Kidney (tissue), 14 donors: ENCODE data around the gene SLC3A2. TPM values are rescaled to one million over a fixed set of nuclear protein-coding genes. Genes with fewer than 3 reads are reported as not detected.
A peak's percentile ranks its signal among the peaks of the same experiment; 100 is the strongest.
"Not testable (repeated sequence)": the region's sequence is repeated elsewhere in the genome, so short reads cannot be mapped to it uniquely, and the experiment has no call there.

ENCODE experiments used
- DNase-seq, 5 donors: peaks; one replicate each; pipeline ENCODE4 v3.0.0-alpha.2; 2013 to 2020
- FAIRE-seq: peaks from 2 replicates; lab custom pipeline; 2012; peaks lifted over from hg19 to GRCh38; lab: Jason Lieb, UNC
- H3K27ac ChIP-seq, 2 donors: one replicate each; pipeline ENCODE4 v1.7.0; 2013; ENCODE audit warnings: low read depth in 2 of 2, low read length in 2 of 2, inconsistent platforms in 1 of 2
- H3K27me3 ChIP-seq: one replicate; pipeline ENCODE4 v1.7.1; 2013; ENCODE audit warnings: low read length, inconsistent platforms; ENCODE audit not compliant: control insufficient read depth, insufficient read depth
- H3K36me3 ChIP-seq, 3 donors: one replicate each; pipeline versions ENCODE4 v1.7.0 to v1.7.1; 2013; ENCODE audit warnings: low read length in 3 of 3, control low read depth in 1 of 3, inconsistent platforms in 1 of 3; ENCODE audit not compliant: insufficient read depth in 3 of 3, control insufficient read depth in 2 of 3
- H3K4me1 ChIP-seq, 3 donors: one replicate each; pipeline versions ENCODE4 v1.7.0 to v1.7.1; 2013; ENCODE audit warnings: low read length in 3 of 3, inconsistent platforms in 1 of 3, low read depth in 1 of 3; ENCODE audit not compliant: control insufficient read depth in 2 of 3, insufficient read depth in 2 of 3
- H3K4me3 ChIP-seq, 3 donors: one replicate each; pipeline versions ENCODE4 v1.7.0 to v1.8.1; 2013; ENCODE audit warnings: low read length in 3 of 3, control low read depth in 1 of 3, inconsistent platforms in 1 of 3
- H3K9ac ChIP-seq, 3 donors: one replicate each; pipeline versions ENCODE4 v1.7.0 to v1.7.1; 2013; ENCODE audit warnings: low read length in 3 of 3, control low read depth in 1 of 3, inconsistent platforms in 1 of 3
- H3K9me3 ChIP-seq, 3 donors: one replicate each; pipeline versions ENCODE4 v1.7.0 to v1.7.1; 2013; ENCODE audit warnings: low read length in 3 of 3, control low read depth in 1 of 3, inconsistent platforms in 1 of 3; ENCODE audit not compliant: control insufficient read depth in 2 of 3, insufficient read depth in 1 of 3
- intact Hi-C: fragments of 100-400 bp; cut with DNase I; formaldehyde crosslinking; loops from one replicate; pipeline ENCODE4 v1.11.1; 2022
- polyA plus RNA-seq: library from polyadenylated mRNA; stranded (reverse); fragments of 350-450 nt; fragmentation: Illumina TruSeq; extraction: RNeasy Lipid Tissue Mini Kit (QIAGEN cat#74804); gene quantifications from one replicate; pipeline ENCODE4 v1.2.3, GENCODE V29; 2014; ENCODE audit warnings: low read depth, low replicate concordance; ENCODE audit not compliant: insufficient read depth
- total RNA-seq: library from RNA; stranded (reverse); fragmentation: NEBNext Ultra II Directional; extraction: Animal tissue kit (Norgen Biotek cat#: 25700); gene quantifications from one replicate; pipeline ENCODE4 v1.2.1, GENCODE V29; 2021
- TF ChIP-seq, protein P1 (sequence below): IDR thresholded peaks from 3 replicates; pipeline ENCODE4 v1.5.1; 2012; ENCODE audit warnings: mild to moderate bottlenecking, moderate library complexity, borderline replicate concordance; ENCODE audit not compliant: insufficient read depth; ENCODE audit errors: extremely low read depth
- donor health status: control.
- donor health status: control.
- donor health status: control.
- donor health status: control.
- donor health status: control.
- donor health status: DM: yes; HTN: yes; CAD: no.
- donor health status: Normal renal cell carcinoma (clear cell type).

The SLC3A2 gene
- total and polyA plus RNA-seq, 2 donors from 2014 or later, result 203 to 299 TPM

DNA sequence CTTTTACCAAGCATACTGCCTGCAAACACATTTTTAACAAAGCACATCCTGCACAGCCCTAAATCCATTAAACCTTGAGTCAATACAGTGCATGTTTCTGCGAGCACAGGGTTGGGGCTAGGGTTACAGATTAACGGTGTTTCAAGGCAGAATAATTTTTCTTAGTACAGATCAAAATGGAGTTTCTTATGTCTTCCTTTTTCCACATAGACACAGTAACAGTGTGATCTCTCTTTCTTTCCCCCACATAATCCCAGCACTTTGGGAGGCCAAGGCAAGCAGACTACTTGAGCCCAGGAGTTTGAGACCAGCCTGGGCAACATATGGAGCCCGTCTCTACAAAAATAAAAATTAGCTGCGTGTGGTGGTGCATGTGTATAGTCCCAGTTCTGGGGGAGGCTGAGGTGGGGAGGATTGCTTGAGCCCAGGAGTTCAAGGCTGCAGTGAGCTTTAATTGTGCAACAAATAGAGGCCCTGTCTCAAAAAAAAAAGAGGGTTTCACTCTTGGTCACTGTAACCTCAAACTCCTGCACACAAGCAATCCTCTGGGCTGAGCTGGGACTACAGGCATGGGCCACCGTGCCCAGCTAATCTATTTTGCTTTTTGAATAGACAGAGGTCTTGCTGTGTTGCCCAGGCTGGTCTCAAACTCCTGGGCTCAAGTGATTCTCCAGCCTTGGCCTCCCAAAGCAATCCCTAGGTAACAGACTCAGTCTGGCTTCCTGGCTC, 19.7 kb upstream of the SLC3A2 start:
- intact Hi-C loops, result loop anchor here (10.0 kb wide), 1 partner anchor 76 kb away; the partner anchor contains the start of gene TMEM179B
- DNase-seq (peak in 1 of 5 donors; percentile 28), FAIRE-seq (no peak)
- H3K36me3 ChIP-seq, result no peaks in the 10 kb centered on the region
- no peak overlapping the region for H3K4me3 ChIP-seq
- no peaks in the 10 kb centered on the region for H3K9me3 ChIP-seq
- peaks cover 0 to 6% (median 3%) of the 10 kb centered on the region in 3 donors for H3K4me1 ChIP-seq
- no peak overlapping the region for H3K9ac ChIP-seq
- TF ChIP-seq, protein P1, sequence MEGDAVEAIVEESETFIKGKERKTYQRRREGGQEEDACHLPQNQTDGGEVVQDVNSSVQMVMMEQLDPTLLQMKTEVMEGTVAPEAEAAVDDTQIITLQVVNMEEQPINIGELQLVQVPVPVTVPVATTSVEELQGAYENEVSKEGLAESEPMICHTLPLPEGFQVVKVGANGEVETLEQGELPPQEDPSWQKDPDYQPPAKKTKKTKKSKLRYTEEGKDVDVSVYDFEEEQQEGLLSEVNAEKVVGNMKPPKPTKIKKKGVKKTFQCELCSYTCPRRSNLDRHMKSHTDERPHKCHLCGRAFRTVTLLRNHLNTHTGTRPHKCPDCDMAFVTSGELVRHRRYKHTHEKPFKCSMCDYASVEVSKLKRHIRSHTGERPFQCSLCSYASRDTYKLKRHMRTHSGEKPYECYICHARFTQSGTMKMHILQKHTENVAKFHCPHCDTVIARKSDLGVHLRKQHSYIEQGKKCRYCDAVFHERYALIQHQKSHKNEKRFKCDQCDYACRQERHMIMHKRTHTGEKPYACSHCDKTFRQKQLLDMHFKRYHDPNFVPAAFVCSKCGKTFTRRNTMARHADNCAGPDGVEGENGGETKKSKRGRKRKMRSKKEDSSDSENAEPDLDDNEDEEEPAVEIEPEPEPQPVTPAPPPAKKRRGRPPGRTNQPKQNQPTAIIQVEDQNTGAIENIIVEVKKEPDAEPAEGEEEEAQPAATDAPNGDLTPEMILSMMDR, result no peak
- no peak overlapping the region for H3K27ac ChIP-seq
- no peaks in the 10 kb centered on the region for H3K27me3 ChIP-seq

DNA sequence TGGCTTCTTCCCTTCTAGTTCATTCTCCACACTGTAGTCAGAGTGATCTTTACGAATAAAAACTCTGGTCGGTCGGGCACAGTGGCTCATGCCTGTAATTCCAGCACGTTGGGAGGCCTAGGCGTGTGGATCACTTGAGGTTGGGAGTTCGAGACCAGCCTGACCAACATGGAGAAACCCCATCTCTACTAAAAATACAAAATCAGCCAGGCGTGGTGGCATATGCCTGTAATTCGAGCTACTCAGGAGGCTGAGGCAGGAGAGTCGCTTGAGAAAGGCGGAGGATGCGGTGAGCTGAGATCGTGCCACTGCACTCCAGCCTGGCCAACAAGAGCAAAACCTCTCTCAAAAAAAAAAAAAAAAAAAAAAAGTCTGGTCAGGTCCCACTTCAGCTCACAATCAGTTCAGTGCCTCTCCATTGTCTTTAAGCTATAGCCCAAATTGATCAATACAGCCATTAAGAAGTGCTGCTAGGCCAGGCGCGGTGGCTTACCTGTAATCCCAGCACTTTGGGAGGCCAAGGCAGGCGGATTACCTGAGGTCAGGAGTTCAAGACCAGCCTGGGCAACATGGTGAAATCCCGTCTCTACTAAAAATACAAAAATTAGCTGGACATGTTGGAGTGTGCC, 19.0 kb upstream of the SLC3A2 start:
- H3K27ac ChIP-seq, H3K4me1 ChIP-seq, H3K9me3 ChIP-seq, H3K9ac ChIP-seq, FAIRE-seq, H3K27me3 ChIP-seq, H3K4me3 ChIP-seq, H3K36me3 ChIP-seq: not testable (repeated sequence)
- DNase-seq, result peak in 1 of 5 donors; percentile 35
- intact Hi-C loops, result loop anchor here (10.0 kb wide), 1 partner anchor 77 kb away; the partner anchor contains the start of gene TMEM179B

DNA sequence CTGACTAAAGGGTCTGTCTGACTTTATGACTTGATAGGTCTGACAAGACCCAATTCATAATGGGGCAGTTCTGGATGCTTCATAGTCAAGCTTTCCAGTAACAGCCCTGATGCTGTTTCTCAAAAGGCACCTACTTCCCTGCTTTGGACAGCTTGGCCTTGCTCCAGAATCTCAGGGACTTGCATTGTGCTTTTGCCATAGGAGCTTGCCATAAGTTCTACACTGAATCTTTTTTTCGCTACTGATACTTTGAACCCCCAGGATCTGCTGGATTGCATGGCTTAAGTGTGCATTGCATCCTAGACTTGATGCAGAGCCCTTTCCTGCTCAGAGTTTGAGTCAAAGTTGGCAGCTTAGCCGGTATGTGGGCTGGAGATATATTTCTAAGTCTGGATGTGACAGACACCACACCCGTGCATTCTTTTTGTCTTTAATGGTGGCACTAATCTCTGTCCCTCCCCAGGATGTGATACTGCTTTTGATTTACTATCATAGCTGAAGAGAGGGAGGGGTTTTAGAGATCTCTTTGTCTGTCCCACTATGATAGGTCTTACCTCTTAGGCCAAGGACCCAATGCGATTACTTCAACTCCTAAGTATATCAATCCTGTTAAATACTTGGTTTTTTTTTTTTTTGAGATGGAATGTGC, 16.9 kb upstream of the SLC3A2 start:
- TF ChIP-seq, protein P1, result no peak
- Histone ChIP-seq H3K4me3 (no peak overlapping the region), H3K27me3 (no peaks in the 10 kb centered on the region), H3K27ac (no peak overlapping the region), H3K9me3 (no peaks in the 10 kb centered on the region), H3K4me1 (no peaks in the 10 kb centered on the region), H3K36me3 (no peaks in the 10 kb centered on the region), H3K9ac (no peak overlapping the region)
- intact Hi-C loops, result loop anchor here (10.0 kb wide), 1 partner anchor 79 kb away; the partner anchor contains the start of gene TMEM179B
- DNase-seq, result peak in 1 of 5 donors; percentile 1
- no peak for FAIRE-seq

DNA sequence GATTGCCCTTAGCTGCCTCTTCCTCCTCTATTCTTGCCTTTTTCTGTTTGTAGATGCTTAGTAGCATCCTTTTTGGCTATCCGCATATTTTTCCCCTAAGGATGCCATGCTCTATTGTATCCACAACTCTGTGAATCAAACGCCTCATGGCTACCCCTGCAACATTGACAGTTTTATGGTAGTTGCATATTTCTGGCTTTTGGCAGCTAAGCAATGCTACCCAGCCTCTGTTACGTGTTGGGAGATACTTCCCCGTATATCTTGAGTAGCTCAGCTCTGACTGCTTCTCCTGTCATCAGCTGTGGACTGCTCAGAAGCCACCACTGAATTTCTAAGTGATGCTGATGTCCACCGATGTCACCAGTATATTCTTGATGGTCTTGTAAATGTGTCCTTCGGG, 15.1 kb upstream of the SLC3A2 start:
- DNase-seq, result peak in 1 of 5 donors; percentile 16
- no peaks in the 10 kb centered on the region for H3K9me3 ChIP-seq
- no peaks in the 10 kb centered on the region for H3K4me1 ChIP-seq
- H3K27me3 ChIP-seq, result no peaks in the 10 kb centered on the region
- H3K27ac ChIP-seq, result no peak overlapping the region
- TF ChIP-seq, protein P1, result no peak
- no peak for FAIRE-seq
- no peak overlapping the region for H3K4me3 ChIP-seq
- intact Hi-C loops, result loop anchor here (10.0 kb wide), 1 partner anchor 81 kb away; the partner anchor contains the start of gene TMEM179B
- H3K36me3 ChIP-seq, result no peaks in the 10 kb centered on the region
- no peak overlapping the region for H3K9ac ChIP-seq
